ENCODE measurements around the gene NKPD1.

DNA sequence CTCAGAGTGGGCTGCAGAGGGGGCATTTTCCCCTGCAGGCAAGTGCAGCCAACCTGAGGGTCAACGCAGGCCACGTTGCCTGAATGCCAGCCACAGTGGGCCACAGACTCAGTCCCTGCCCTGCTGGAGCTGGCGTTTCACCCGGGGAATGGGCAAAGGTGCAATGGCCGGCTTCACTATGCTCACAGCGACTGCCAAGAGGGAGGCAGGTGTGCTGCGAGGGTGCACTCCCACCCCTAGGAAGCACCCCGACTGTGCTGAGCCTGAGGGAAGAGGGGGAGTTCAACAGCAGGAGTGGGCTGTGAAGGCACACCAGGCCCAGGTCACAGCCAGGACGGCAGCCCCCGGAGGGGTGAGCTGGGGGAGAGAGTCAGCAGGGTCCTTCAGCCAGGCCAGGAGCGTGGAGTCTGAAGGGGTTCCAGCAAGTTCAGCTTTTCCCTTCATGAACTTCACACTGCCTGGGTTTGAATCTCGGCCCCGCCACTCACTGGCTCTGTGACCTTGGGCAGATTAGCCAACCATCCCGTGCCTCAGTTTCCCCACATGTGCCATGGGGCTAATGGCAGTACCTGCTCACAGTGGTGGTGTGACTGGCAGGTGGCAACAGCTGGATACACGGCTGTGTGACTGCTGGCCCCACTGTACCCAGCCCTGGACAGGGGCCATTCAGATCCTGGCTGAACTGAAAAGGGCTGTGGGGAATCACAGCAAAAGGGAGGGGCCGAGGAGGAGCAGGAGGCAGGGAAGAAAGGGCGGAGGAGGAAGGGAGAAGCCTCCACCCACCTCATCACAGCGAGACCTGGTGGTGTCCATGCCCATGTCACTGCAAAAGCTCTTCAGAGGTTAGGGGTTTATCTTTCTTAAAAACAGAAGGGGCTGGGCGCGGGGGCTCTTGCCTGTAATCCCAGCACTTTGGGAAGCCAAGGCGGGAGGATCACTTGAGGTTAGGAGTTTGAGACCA lies 9.6 kb upstream of the NKPD1 start:
- TF ChIP-seq, protein P1, sequence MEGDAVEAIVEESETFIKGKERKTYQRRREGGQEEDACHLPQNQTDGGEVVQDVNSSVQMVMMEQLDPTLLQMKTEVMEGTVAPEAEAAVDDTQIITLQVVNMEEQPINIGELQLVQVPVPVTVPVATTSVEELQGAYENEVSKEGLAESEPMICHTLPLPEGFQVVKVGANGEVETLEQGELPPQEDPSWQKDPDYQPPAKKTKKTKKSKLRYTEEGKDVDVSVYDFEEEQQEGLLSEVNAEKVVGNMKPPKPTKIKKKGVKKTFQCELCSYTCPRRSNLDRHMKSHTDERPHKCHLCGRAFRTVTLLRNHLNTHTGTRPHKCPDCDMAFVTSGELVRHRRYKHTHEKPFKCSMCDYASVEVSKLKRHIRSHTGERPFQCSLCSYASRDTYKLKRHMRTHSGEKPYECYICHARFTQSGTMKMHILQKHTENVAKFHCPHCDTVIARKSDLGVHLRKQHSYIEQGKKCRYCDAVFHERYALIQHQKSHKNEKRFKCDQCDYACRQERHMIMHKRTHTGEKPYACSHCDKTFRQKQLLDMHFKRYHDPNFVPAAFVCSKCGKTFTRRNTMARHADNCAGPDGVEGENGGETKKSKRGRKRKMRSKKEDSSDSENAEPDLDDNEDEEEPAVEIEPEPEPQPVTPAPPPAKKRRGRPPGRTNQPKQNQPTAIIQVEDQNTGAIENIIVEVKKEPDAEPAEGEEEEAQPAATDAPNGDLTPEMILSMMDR (IDR thresholded peaks at IDR 0.05), result no peak
- TF ChIP-seq POLR2A (IDR thresholded peaks at IDR 0.05), result no peak
